SK-N-SH treated with all-trans-retinoic acid at 6 μM for 48 hours (cell line): Measurements from ENCODE around the gene GEN1.

Experiments used
- ARNTL ChIP-seq: fragments of 450-650 bp; formaldehyde crosslinking; IDR thresholded peaks from 2 replicates; pipeline ENCODE4 v1.5.0; 2020; ENCODE audit warnings: low read depth, mild to moderate bottlenecking, moderate library complexity, borderline replicate concordance
- BACH2 ChIP-seq: fragments of 250-450 bp; sonication (Bioruptor Pico); IDR thresholded peaks from 2 replicates; pipeline ENCODE4 v1.9.0; 2021; ENCODE audit warnings: mild to moderate bottlenecking, borderline replicate concordance
- CSRNP3 ChIP-seq: fragments of 250-450 bp; sonication (Bioruptor Pico); IDR thresholded peaks from 2 replicates; pipeline ENCODE4 v1.5.1; 2021; ENCODE audit warnings: mild to moderate bottlenecking, moderate library complexity
- ESRRG ChIP-seq: fragments of 250-450 bp; sonication (Bioruptor Pico); IDR thresholded peaks from 2 replicates; pipeline ENCODE4 v1.6.1; 2021; ENCODE audit warnings: mild to moderate bottlenecking
- PATZ1 ChIP-seq: fragments of 250-450 bp; sonication (Bioruptor Pico); IDR thresholded peaks from 2 replicates; pipeline ENCODE4 v1.8.0; 2020; ENCODE audit warnings: mild to moderate bottlenecking, moderate library complexity, borderline replicate concordance
- POU6F1 ChIP-seq: fragments of 250-450 bp; sonication (Bioruptor Pico); IDR thresholded peaks from 2 replicates; pipeline ENCODE4 v1.8.0; 2021; ENCODE audit warnings: low read depth, mild to moderate bottlenecking, moderate library complexity, borderline replicate concordance
- TSHZ2 ChIP-seq: fragments of 250-450 bp; sonication (Bioruptor Pico); IDR thresholded peaks from 2 replicates; pipeline ENCODE4 v1.5.0; 2020; ENCODE audit warnings: mild to moderate bottlenecking, moderate library complexity
- ZC3H10 ChIP-seq: fragments of 250-450 bp; sonication (Bioruptor Pico); IDR thresholded peaks from 2 replicates; pipeline ENCODE4 v1.5.1; 2021; ENCODE audit warnings: mild to moderate bottlenecking, moderate library complexity
- ZFP3 ChIP-seq: fragments of 250-450 bp; sonication (Bioruptor Pico); IDR thresholded peaks from 2 replicates; pipeline ENCODE4 v1.5.0; 2020; ENCODE audit warnings: mild to moderate bottlenecking, moderate library complexity

GRCh38 chr2:17800693-17801458 is 46.9 kb downstream of the GEN1 start:
- no peak for TF ChIP-seq ZFP3 (CRISPR knock-in tag)
- TF ChIP-seq POU6F1 (CRISPR knock-in tag), result no peak
- no peak for TF ChIP-seq ARNTL (CRISPR knock-in tag)
- no peak for TF ChIP-seq ESRRG (CRISPR knock-in tag)
- TF ChIP-seq TSHZ2 (CRISPR knock-in tag), result no peak
- no peak for TF ChIP-seq PATZ1 (CRISPR knock-in tag)
- TF ChIP-seq BACH2 (CRISPR knock-in tag), result no peak
- TF ChIP-seq ZC3H10 (CRISPR knock-in tag), result no peak
- TF ChIP-seq CSRNP3 (CRISPR knock-in tag), result no peak
